ENCODE results near the gene ACSS2.

Gene ACSS2, protein sequence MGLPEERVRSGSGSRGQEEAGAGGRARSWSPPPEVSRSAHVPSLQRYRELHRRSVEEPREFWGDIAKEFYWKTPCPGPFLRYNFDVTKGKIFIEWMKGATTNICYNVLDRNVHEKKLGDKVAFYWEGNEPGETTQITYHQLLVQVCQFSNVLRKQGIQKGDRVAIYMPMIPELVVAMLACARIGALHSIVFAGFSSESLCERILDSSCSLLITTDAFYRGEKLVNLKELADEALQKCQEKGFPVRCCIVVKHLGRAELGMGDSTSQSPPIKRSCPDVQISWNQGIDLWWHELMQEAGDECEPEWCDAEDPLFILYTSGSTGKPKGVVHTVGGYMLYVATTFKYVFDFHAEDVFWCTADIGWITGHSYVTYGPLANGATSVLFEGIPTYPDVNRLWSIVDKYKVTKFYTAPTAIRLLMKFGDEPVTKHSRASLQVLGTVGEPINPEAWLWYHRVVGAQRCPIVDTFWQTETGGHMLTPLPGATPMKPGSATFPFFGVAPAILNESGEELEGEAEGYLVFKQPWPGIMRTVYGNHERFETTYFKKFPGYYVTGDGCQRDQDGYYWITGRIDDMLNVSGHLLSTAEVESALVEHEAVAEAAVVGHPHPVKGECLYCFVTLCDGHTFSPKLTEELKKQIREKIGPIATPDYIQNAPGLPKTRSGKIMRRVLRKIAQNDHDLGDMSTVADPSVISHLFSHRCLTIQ

DNA sequence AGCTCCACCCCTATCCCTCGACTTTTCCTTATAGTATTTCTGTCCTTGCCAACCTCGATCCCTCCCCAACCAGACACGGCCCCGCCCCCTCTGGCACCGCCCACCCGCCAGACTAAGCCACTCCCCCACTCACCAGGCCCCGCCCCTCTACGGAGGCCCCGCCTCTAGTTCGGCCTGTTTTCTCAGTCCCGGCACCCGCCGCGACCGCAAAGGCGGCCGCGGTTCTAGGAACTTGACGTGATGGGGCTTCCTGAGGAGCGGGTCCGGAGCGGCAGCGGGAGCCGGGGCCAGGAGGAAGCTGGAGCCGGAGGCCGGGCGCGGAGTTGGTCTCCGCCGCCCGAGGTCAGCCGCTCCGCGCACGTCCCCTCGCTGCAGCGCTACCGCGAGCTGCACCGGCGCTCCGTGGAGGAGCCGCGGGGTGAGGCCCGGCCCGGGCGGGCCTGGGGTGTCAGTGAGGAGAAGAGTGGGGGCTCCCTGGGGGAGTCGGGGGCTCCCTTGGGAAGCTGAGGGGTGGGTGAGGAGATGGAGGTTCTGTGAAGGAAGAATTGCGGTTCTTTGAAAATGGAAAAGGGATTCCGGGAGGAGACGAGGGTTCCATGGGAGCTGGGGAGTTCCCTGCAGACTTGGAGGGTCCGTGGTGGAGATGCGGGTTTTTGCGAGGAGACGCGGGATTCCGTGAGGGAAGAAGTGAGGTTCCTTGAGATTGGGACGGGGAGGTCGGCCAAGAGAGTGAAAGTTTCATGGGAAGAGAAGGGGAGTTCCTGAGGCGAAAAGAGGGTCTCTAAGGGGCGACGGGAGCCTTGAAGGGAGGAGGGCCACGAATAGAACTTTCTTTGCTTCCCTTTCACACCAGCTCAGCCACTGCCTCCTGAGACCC, at the start of gene ACSS2:
Gene ACSS2, plus strand, starts transcription at position 207 of the 877 bp plus-strand sequence. Its CDS starts 34 bp downstream, at position 241.
- Histone ChIP-seq H3K9me3 (no peaks in the 10 kb centered on the region), H3K4me3 (peak within 1 kb of the TSS; percentile 78 to 80), H3K27ac (peak within 1 kb of the TSS; percentile 84 to 86), H3K4me1 (peaks cover 0 to 54% (median 30%) of the 10 kb centered on the region in 4 donors), H3K27me3 (no peaks in the 10 kb centered on the region), H3K36me3 (no peaks in the 10 kb centered on the region)
- no peak for DNase-seq
- intact Hi-C loops (cut with DNase I; ENCODE audit: low total_unique reads) = no loop called here
- TF ChIP-seq, protein P1, sequence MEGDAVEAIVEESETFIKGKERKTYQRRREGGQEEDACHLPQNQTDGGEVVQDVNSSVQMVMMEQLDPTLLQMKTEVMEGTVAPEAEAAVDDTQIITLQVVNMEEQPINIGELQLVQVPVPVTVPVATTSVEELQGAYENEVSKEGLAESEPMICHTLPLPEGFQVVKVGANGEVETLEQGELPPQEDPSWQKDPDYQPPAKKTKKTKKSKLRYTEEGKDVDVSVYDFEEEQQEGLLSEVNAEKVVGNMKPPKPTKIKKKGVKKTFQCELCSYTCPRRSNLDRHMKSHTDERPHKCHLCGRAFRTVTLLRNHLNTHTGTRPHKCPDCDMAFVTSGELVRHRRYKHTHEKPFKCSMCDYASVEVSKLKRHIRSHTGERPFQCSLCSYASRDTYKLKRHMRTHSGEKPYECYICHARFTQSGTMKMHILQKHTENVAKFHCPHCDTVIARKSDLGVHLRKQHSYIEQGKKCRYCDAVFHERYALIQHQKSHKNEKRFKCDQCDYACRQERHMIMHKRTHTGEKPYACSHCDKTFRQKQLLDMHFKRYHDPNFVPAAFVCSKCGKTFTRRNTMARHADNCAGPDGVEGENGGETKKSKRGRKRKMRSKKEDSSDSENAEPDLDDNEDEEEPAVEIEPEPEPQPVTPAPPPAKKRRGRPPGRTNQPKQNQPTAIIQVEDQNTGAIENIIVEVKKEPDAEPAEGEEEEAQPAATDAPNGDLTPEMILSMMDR (IDR thresholded peaks at IDR 0.05) = peak in 1 of 2 experiments; percentile 6

DNA sequence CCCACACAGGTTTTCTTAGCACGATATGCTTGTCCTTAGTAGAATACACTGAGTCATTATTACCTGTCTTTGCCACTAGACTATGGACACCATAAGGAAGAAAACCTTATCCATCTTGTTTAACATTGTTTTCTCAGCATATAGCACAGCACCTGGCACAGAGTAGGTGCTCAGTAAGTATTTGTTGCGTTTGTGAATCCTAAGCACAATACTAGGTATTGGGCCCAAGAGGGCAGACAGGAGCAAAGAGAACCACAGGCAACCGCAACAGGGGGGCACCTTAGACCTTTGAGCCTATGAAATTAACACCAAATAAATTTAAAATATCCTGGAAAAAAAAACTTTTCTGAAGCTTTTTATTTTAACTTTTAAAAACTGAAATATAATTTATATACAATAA, 47.2 kb upstream of the ACSS2 start:
- intact Hi-C loops (cut with DNase I; ENCODE audit: low total_unique reads) = loop anchor here (10.0 kb wide), 1 partner anchor 446 kb away; the partner anchor contains the start of gene MMP24OS
- Histone ChIP-seq H3K4me3 (no peak overlapping the region), H3K9me3 (no peaks in the 10 kb centered on the region), H3K27me3 (no peaks in the 10 kb centered on the region), H3K4me1 (peaks cover 0 to 8% (median 6%) of the 10 kb centered on the region in 4 donors), H3K27ac (no peak overlapping the region), H3K36me3 (no peaks in the 10 kb centered on the region)
- no peak for DNase-seq
- TF ChIP-seq, protein P1 (IDR thresholded peaks at IDR 0.05) = no peak

DNA sequence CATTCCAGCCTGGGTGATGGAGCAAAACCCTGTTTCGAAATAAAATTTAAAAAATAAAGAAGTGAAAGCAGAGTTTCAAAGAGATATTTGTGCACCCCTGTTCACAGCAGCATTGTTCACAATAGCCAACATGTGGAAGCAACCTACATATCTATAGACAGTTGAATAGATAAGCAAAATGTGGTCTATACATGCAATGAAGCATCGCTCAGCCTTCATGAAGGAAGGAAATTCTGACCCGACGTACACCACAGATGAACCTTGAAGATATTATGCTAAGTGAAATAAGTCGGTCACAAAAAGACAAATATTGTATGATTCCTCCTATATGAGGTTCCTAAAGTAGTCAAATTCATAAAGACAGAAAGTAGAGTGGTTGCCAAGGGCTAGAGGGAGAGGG, 44.5 kb upstream of the ACSS2 start:
- Histone ChIP-seq H3K9me3 (no peaks in the 10 kb centered on the region), H3K4me3 (no peak overlapping the region), H3K36me3 (no peaks in the 10 kb centered on the region), H3K27ac (no peak overlapping the region), H3K27me3 (no peaks in the 10 kb centered on the region), H3K4me1 (no peaks in the 10 kb centered on the region)
- TF ChIP-seq, protein P1 (IDR thresholded peaks at IDR 0.05) = no peak
- intact Hi-C loops (cut with DNase I; ENCODE audit: low total_unique reads) = no loop called here
- DNase-seq = no peak

DNA sequence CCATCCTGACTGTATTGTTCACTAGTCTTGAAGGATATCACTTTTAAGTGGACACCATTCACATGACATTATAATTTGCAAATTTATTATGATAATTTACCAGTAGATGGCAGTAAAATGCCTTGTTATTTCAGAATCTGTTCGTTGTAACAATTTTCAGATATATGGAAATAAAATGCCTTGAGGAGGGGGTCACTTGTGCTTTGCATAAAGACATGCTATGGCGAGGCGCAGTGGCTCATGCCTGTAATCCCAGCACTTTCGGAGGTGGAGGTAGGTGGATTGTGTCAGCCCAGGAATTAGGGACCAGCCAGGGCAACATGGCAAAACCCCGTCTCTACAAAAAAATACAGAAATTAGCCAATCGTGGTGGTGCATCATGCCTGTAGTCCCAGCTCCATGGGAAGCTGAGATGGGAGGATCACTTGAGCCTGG, 41.9 kb upstream of the ACSS2 start:
- Histone ChIP-seq H3K9me3 (no peaks in the 10 kb centered on the region), H3K4me1 (no peaks in the 10 kb centered on the region), H3K27me3 (no peaks in the 10 kb centered on the region), H3K36me3 (no peaks in the 10 kb centered on the region), H3K4me3 (no peak overlapping the region), H3K27ac (no peak overlapping the region)
- intact Hi-C loops (cut with DNase I; ENCODE audit: low total_unique reads) = no loop called here
- no peak for DNase-seq
- TF ChIP-seq, protein P1 (IDR thresholded peaks at IDR 0.05) = peak; percentile 36 to 49

DNA sequence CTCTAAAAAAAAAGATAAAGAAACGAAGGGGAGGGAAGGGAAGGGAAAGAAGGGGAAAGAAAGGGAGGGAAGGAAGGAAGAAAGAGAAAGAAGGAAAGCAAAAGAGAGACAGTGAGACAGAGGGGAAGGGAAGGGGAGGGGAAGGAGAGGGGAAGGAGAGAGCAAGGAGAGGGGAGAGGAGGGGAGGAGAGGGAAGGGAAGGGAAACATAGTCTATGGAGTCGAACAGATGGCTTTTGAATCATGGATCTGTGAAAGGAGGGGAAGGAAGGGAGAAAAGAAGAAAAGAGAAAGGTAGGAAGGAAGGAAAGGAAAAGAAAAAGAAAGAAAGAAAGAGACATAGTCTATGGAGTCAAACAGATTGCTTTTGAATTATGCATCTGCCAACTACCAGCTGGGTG, 34.3 kb upstream of the ACSS2 start:
- intact Hi-C loops (cut with DNase I; ENCODE audit: low total_unique reads) = loop anchor here (10.0 kb wide), 1 partner anchor 353 kb away; no protein-coding TSS in a partner anchor
- H3K4me3 ChIP-seq = no peak overlapping the region

More for the DNA sequence above, 34.3 kb upstream of the ACSS2 start:
- H3K27ac ChIP-seq = no peak overlapping the region
- peaks cover 0 to 28% (median 0%) of the 10 kb centered on the region in 3 donors for H3K36me3 ChIP-seq
- no peaks in the 10 kb centered on the region for H3K9me3 ChIP-seq
- no peaks in the 10 kb centered on the region for H3K27me3 ChIP-seq
- no peak for DNase-seq
- H3K4me1 ChIP-seq = no peaks in the 10 kb centered on the region
- TF ChIP-seq, protein P1 (IDR thresholded peaks at IDR 0.05) = no peak

Measured in tibial artery (tissue), 4 donors.